ENCODE results near the gene IGBP1. TPM values are rescaled to one million over a fixed set of nuclear protein-coding genes. Genes with fewer than 3 reads are reported as not detected.

Gene IGBP1
- total and polyA plus RNA-seq, 2 donors from 2014 or later: 44.2 to 67.3 TPM

DNA sequence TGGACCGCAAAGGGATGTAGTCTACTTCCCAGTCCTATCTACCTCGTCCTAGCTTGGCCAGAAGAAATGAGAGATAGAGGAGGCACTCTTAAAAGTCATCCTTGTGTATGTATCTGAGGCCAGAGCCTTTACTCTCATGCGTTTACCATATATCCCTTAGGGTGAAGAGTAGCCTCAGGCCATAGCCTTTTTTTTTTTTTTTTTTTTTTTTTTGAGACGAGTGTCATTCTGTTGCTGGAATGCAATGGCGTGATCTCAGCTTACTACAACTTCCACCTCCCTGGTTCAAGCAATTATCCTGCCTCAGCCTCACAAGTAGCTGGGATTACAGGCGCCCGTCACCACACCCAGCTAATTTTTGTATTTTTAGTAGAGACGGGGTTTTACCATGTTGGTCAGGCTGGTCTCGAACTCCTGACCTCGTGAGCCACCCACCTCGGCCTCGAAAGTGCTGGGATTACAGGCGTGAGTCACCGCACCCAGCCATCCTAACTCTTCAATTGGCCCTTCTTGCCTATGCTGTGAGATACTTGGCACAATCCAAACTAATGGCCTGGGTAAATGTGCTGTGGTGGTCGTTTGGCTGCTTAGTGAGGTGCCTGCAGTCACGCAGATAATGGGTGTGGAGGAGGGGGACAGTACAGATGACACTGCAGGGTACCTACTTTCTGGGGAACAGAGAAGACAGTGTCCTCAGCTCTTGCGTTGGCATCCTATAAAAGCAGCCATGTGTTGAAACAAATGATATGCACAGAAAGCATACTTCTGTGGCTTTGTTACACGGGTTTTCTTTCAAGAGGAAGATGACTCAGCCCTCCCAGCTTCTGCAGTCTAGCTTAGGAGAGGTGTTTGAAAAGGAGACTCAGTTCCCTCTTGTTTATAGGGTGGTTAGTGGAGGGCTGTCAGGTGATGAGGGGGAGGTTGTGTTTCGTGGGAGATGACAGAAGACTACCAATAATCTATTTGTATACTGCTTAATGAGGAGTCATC lies 33.6 kb downstream of the IGBP1 start:
- Histone ChIP-seq H3K27ac (ENCODE audit: low read depth in 2 of 2, low read length in 2 of 2) (no peak overlapping the region), H3K9ac (ENCODE audit: low read length in 3 of 3) (no peak overlapping the region), H3K4me3 (ENCODE audit: low read length in 3 of 3) (no peak overlapping the region), H3K36me3 (ENCODE audit: control insufficient read depth in 2 of 3, insufficient read depth in 3 of 3, low read length in 3 of 3) (no peaks in the 10 kb centered on the region), H3K9me3 (ENCODE audit: control insufficient read depth in 2 of 3, insufficient read depth in 1 of 3, low read length in 3 of 3) (no peaks in the 10 kb centered on the region), H3K27me3 (ENCODE audit: control insufficient read depth, insufficient read depth, low read length) (no peaks in the 10 kb centered on the region), H3K4me1 (ENCODE audit: control insufficient read depth in 2 of 3, insufficient read depth in 2 of 3, low read depth in 1 of 3, low read length in 3 of 3) (no peaks in the 10 kb centered on the region)
- intact Hi-C loops (cut with DNase I): no loop called here
- FAIRE-seq: no peak
- TF ChIP-seq, protein P1, sequence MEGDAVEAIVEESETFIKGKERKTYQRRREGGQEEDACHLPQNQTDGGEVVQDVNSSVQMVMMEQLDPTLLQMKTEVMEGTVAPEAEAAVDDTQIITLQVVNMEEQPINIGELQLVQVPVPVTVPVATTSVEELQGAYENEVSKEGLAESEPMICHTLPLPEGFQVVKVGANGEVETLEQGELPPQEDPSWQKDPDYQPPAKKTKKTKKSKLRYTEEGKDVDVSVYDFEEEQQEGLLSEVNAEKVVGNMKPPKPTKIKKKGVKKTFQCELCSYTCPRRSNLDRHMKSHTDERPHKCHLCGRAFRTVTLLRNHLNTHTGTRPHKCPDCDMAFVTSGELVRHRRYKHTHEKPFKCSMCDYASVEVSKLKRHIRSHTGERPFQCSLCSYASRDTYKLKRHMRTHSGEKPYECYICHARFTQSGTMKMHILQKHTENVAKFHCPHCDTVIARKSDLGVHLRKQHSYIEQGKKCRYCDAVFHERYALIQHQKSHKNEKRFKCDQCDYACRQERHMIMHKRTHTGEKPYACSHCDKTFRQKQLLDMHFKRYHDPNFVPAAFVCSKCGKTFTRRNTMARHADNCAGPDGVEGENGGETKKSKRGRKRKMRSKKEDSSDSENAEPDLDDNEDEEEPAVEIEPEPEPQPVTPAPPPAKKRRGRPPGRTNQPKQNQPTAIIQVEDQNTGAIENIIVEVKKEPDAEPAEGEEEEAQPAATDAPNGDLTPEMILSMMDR (IDR thresholded peaks at IDR 0.05; ENCODE audit: borderline replicate concordance, extremely low read depth, insufficient read depth): no peak
- no peak for DNase-seq

DNA sequence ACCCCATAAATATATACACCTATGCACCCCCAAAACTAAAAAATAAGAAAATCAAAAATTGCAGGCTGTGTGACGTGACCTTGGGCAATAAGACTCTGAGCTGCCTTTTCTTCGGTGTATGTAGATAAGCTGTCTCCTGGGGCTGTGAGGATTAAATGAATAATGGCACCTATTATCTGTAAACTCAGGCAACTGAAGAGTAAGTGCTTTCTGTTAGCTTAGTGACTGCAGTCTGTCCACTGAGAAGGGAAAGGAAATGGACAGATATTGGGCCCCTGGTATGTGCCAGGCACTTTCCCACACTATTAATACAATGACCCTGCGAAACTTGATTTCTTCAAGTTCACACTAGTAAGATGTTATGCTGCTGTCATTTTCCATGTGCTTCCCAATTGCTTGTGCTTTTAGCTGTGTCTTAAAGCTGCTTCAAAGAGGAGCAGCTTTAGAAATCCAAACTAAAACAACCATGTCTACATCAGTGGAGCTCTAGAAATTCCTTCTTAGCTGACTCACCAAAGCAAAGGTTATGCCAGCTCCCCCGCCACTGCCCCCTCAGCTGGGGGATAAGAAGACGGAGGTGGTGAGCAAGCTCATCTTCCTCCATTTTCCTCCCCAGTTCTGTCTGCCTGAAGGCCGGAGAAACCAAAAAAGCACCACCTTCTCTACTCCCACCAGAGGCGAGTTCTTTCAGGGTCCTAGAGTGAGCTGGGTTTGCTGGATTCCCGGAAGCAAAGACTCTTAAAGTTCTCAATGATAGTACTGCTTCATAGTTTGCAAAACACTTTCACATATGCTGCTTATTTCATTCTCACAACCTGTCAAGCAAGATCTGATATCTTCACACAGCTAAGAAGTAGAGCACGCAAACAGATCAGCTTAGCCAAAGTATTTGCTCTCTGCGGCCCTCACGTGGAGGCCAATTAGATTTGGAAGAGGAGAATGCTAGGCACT lies 35.3 kb downstream of the IGBP1 start:
- no peaks in the 10 kb centered on the region for H3K4me1 ChIP-seq (ENCODE audit: control insufficient read depth in 2 of 3, insufficient read depth in 2 of 3, low read depth in 1 of 3, low read length in 3 of 3)
- intact Hi-C loops (cut with DNase I): no loop called here
- no peak overlapping the region for H3K9ac ChIP-seq (ENCODE audit: low read length in 3 of 3)
- peak overlapping the region in 1 of 3 donors; percentile 7 for H3K4me3 ChIP-seq (ENCODE audit: low read length in 3 of 3)
- no peak for FAIRE-seq
- DNase-seq: peak in 4 of 5 donors; percentile 30 to 61 (median 40)
- no peak overlapping the region for H3K27ac ChIP-seq (ENCODE audit: low read depth in 2 of 2, low read length in 2 of 2)
- TF ChIP-seq, protein P1 (IDR thresholded peaks at IDR 0.05; ENCODE audit: borderline replicate concordance, extremely low read depth, insufficient read depth): no peak
- no peaks in the 10 kb centered on the region for H3K36me3 ChIP-seq (ENCODE audit: control insufficient read depth in 2 of 3, insufficient read depth in 3 of 3, low read length in 3 of 3)
- no peaks in the 10 kb centered on the region for H3K27me3 ChIP-seq (ENCODE audit: control insufficient read depth, insufficient read depth, low read length)
- no peaks in the 10 kb centered on the region for H3K9me3 ChIP-seq (ENCODE audit: control insufficient read depth in 2 of 3, insufficient read depth in 1 of 3, low read length in 3 of 3)

DNA sequence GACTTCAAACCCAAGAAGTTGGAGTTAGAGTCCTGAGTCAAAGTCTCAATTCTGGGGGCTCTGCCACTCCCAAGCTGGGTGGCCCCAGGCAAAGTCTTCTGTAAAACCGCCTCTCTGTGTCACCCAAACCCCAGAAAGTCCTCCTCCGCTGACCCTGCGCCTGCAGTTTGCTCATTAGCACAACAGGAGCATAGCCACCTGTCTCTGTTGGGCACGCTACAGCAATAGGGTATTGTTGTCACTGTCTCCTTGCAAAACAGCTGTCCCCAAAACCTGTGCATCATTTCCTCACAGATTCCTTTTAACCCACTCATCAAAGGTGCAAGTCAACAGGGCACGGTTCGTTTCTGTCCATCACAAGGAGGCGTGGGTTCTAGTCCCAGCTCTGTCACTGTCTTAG lies 36.0 kb downstream of the IGBP1 start:
- no peak for DNase-seq
- Histone ChIP-seq H3K4me1 (ENCODE audit: control insufficient read depth in 2 of 3, insufficient read depth in 2 of 3, low read depth in 1 of 3, low read length in 3 of 3) (no peaks in the 10 kb centered on the region), H3K9me3 (ENCODE audit: control insufficient read depth in 2 of 3, insufficient read depth in 1 of 3, low read length in 3 of 3) (no peaks in the 10 kb centered on the region), H3K9ac (ENCODE audit: low read length in 3 of 3) (no peak overlapping the region), H3K27me3 (ENCODE audit: control insufficient read depth, insufficient read depth, low read length) (no peaks in the 10 kb centered on the region), H3K36me3 (ENCODE audit: control insufficient read depth in 2 of 3, insufficient read depth in 3 of 3, low read length in 3 of 3) (no peaks in the 10 kb centered on the region), H3K4me3 (ENCODE audit: low read length in 3 of 3) (no peak overlapping the region), H3K27ac (ENCODE audit: low read depth in 2 of 2, low read length in 2 of 2) (no peak overlapping the region)
- TF ChIP-seq, protein P1 (IDR thresholded peaks at IDR 0.05; ENCODE audit: borderline replicate concordance, extremely low read depth, insufficient read depth): no peak
- FAIRE-seq: no peak
- intact Hi-C loops (cut with DNase I): no loop called here

All from kidney (tissue), 14 donors.